ENCODE data around the gene CA5A.

CA5A gene

GRCh38 chr16:87970186-87970585 is 33.9 kb upstream of the CA5A start:
- TF ChIP-seq ZNF274 (IDR thresholded peaks at IDR 0.05; ENCODE audit: low read depth, low read length) = no peak
- H3K4me3 ChIP-seq (ENCODE audit: low read length) = no peak overlapping the region

DNA sequence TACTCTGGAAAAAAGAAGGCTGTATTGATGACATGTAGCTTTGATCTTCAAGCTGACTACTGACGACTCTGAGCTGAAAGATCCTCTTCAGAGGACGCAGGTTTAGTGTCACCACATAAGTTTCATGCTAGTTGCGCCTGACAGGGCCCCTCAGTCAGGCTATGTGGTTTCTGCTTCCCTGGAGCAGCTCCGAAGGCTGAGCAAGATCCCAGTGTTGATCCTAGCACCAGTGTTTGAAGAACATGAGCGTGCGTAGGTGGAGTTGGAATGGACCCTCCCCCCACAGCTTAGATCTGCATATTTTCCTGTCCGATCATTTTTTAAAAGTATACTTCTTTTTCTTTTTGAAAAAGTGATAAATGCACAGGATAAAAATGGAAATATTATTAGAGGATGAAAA is 32.2 kb upstream of the CA5A start:
- no peak overlapping the region for H3K4me3 ChIP-seq (ENCODE audit: low read length)
- TF ChIP-seq ZNF274 (IDR thresholded peaks at IDR 0.05; ENCODE audit: low read depth, low read length) = no peak

- no peak overlapping the region for H3K4me3 ChIP-seq (ENCODE audit: low read length)
- no peak for TF ChIP-seq ZNF274 (IDR thresholded peaks at IDR 0.05; ENCODE audit: low read depth, low read length)
Observed at GRCh38 chr16:87966685-87967185, 30.4 kb upstream of the CA5A start.

DNA sequence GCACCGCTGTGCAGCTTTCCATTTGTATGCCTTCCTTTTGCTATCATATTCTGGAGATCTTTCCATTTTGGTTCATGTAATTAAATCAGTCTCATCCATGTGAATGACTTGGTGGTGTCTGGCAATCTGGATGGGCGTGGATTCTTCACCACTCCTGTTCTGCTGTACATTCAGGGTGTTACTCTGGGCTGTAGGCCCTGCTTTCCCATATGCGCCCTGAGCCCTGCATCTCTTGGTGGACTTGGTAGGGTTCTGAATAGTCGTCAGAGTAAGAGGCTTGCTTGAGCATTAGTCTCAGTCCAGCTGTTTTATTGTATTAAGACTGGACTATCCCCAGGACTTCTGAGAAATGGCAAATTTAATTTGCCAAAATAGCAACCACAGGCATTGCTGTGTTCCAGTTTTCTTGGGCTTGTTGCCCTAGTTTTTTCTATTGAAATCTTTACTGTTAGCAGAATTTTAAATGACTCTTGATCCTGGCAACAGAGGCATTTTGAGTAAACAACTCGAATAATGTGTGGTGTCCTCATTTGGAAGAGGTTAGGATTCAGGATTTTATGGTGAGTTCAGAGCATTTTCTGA is 29.8 kb upstream of the CA5A start:
- TF ChIP-seq ZNF274 (IDR thresholded peaks at IDR 0.05; ENCODE audit: low read depth, low read length) = no peak
- no peak overlapping the region for H3K4me3 ChIP-seq (ENCODE audit: low read length)

- no peak for TF ChIP-seq ZNF274 (IDR thresholded peaks at IDR 0.05; ENCODE audit: low read depth, low read length)
- H3K4me3 ChIP-seq (ENCODE audit: low read length) = no peak overlapping the region
Observed at GRCh38 chr16:87965417-87965816, 29.1 kb upstream of the CA5A start.

- TF ChIP-seq ZNF274 (IDR thresholded peaks at IDR 0.05; ENCODE audit: low read depth, low read length) = no peak
- H3K4me3 ChIP-seq (ENCODE audit: low read length) = no peak overlapping the region
Observed at GRCh38 chr16:87964049-87964659, 27.8 kb upstream of the CA5A start.

DNA sequence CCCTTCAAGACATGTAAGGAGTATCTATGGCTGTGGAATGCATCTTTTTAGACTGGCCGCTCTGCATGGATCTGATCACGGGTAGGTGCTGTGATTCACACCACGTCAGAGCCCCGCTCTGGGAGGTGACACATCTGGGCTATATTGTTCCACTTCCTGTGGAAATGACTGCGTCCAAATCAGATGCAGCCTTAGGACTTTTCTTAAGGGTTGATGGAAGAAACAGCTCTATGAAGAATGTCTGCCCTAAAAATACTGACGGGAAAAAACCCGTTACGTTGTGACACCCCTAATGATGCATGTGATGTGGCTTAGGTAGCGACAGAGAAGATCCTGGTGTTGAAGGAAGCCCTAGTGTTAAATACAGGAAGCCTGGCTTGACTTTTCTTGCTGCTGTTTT is 27.1 kb upstream of the CA5A start:
- TF ChIP-seq ZNF274 (IDR thresholded peaks at IDR 0.05; ENCODE audit: low read depth, low read length) = no peak

DNA sequence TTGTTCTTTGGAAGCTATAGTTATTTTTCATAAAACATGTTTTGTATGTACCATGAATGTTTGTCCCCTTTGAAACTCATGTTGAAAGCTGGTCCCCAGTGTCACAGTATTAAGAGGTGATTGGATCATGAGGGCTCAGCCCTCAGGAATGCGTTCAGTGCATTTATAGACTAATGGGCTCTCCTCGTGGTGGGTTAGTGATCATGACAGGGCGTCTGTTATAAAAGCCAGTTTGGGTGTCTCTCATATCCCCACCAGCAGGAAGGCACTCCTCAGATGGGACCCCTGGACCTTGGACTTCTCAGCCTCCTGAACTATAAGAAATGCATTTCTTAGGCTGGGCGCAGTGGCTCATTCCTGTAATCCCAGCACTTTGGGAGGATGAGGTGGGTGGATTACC is 25.3 kb upstream of the CA5A start:
- H3K4me3 ChIP-seq (ENCODE audit: low read length) = no peak overlapping the region
- no peak for TF ChIP-seq ZNF274 (IDR thresholded peaks at IDR 0.05; ENCODE audit: low read depth, low read length)

More for the DNA sequence above, 27.1 kb upstream of the CA5A start:
- H3K4me3 ChIP-seq (ENCODE audit: low read length) = no peak overlapping the region

- no peak for TF ChIP-seq ZNF274 (IDR thresholded peaks at IDR 0.05; ENCODE audit: low read depth, low read length)
- H3K4me3 ChIP-seq (ENCODE audit: low read length) = no peak overlapping the region
Observed at GRCh38 chr16:87960852-87961251, 24.5 kb upstream of the CA5A start.

DNA sequence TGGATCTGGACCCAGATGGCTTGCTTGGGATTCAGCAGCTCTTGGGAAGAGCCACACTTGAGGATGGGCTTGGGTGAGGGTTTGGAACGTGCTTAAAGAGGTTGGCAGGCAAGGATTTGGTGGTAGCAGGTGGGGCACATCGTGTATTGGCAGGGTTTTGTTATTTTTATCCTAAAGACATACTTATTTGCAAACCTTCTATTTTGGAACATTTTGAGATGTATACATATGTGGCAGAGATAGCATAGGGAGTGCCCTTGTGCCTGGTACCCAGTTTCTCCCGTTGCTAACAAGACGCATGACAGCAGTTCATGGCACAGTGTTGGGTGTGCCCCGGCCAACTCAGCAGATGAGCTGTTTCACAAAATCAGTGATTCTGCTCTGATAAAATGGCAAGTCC is 24.0 kb upstream of the CA5A start:
- TF ChIP-seq ZNF274 (IDR thresholded peaks at IDR 0.05; ENCODE audit: low read depth, low read length) = no peak
- no peak overlapping the region for H3K4me3 ChIP-seq (ENCODE audit: low read length)

- no peak for TF ChIP-seq ZNF274 (IDR thresholded peaks at IDR 0.05; ENCODE audit: low read depth, low read length)
- peak overlapping the region; percentile 24; the same call in 1 of the 2 replicates for H3K4me3 ChIP-seq (ENCODE audit: low read length)
Observed at GRCh38 chr16:87959391-87959990, 23.2 kb upstream of the CA5A start.

GRCh38 chr16:87958632-87959031 is 22.3 kb upstream of the CA5A start:
- H3K4me3 ChIP-seq (ENCODE audit: low read length) = no peak overlapping the region
- TF ChIP-seq ZNF274 (IDR thresholded peaks at IDR 0.05; ENCODE audit: low read depth, low read length) = no peak

- no peak for TF ChIP-seq ZNF274 (IDR thresholded peaks at IDR 0.05; ENCODE audit: low read depth, low read length)
Observed at GRCh38 chr16:87957296-87958094, 21.2 kb upstream of the CA5A start.

More at GRCh38 chr16:87957296-87958094, 21.2 kb upstream of the CA5A start:
- H3K4me3 ChIP-seq (ENCODE audit: low read length) = peak overlapping the region; percentile 45; the same call in 1 of the 2 replicates
